RWPE2 (cell line): ENCODE measurements around the gene BRIP1.
"Not testable (repeated sequence)": the region's sequence is repeated elsewhere in the genome, so short reads cannot be mapped to it uniquely, and the experiment has no call there.

Source experiments
- ATAC-seq: fragments of 200-7000 bp; cut with Tn5 transposase; 3 replicates; pipeline ENCODE4 v1.9.1; 2021; ENCODE audit warnings: low read depth
- DNase-seq: peaks from one replicate; pipeline ENCODE4 v3.0.0-alpha.2; 2020; ENCODE audit warnings: low spot score
- H3K27ac ChIP-seq: fragments of 450-650 bp; 2 replicates; pipeline ENCODE4 v1.5.1; 2017; ENCODE audit warnings: mild to moderate bottlenecking; ENCODE audit not compliant: poor library complexity, severe bottlenecking
- H3K27me3 ChIP-seq: fragments of 250-450 bp; sonication (Bioruptor Pico); 2 replicates; pipeline ENCODE4 v1.5.1; 2021; ENCODE audit warnings: mild to moderate bottlenecking, moderate library complexity; ENCODE audit not compliant: insufficient read depth, poor library complexity, severe bottlenecking
- H3K36me3 ChIP-seq: fragments of 250-450 bp; sonication (Bioruptor Pico); 2 replicates; pipeline ENCODE4 v1.5.1; 2020; ENCODE audit warnings: low read depth, mild to moderate bottlenecking, moderate library complexity
- H3K4me1 ChIP-seq: fragments of 250-450 bp; sonication (Bioruptor Pico); 2 replicates; pipeline ENCODE4 v1.5.1; 2021; ENCODE audit warnings: mild to moderate bottlenecking, moderate library complexity; ENCODE audit not compliant: insufficient read depth, poor library complexity, severe bottlenecking
- H3K4me3 ChIP-seq: fragments of 250-450 bp; sonication (Bioruptor Pico); 2 replicates; pipeline ENCODE4 v1.5.1; 2021; ENCODE audit warnings: mild to moderate bottlenecking, moderate library complexity; ENCODE audit not compliant: severe bottlenecking
- H3K9me3 ChIP-seq: fragments of 250-450 bp; sonication (Bioruptor Pico); 2 replicates; pipeline ENCODE4 v1.5.1; 2021; ENCODE audit warnings: mild to moderate bottlenecking, moderate library complexity; ENCODE audit not compliant: severe bottlenecking
- CTCF ChIP-seq: fragments of 450-650 bp; IDR thresholded peaks from one replicate; pipeline ENCODE4 v1.5.1; 2017; ENCODE audit warnings: mild to moderate bottlenecking, moderate library complexity; ENCODE audit not compliant: poor library complexity, severe bottlenecking

BRIP1 gene

GRCh38 chr17:61672140-61672539, 191.2 kb downstream of the BRIP1 start:
- Histone ChIP-seq H3K9me3 (no peaks in the 10 kb centered on the region), H3K4me3 (no peak overlapping the region), H3K27ac (no peak overlapping the region), H3K27me3 (no peaks in the 10 kb centered on the region), H3K36me3 (no peaks in the 10 kb centered on the region), H3K4me1 (no peaks in the 10 kb centered on the region)
- ATAC-seq = no peak
- no peak for DNase-seq
- no peak for TF ChIP-seq CTCF

GRCh38 chr17:61670691-61671090, 192.6 kb downstream of the BRIP1 start:
- no peaks in the 10 kb centered on the region for H3K4me1 ChIP-seq
- ATAC-seq = no peak
- H3K27me3 ChIP-seq = no peaks in the 10 kb centered on the region
- H3K36me3 ChIP-seq = no peaks in the 10 kb centered on the region
- DNase-seq = no peak
- H3K4me3 ChIP-seq = no peak overlapping the region
- H3K27ac ChIP-seq = no peak overlapping the region
- no peaks in the 10 kb centered on the region for H3K9me3 ChIP-seq
- no peak for TF ChIP-seq CTCF

GRCh38 chr17:61669522-61669921, 193.8 kb downstream of the BRIP1 start:
- Histone ChIP-seq H3K9me3 (no peaks in the 10 kb centered on the region), H3K27me3 (no peaks in the 10 kb centered on the region), H3K4me3 (no peak overlapping the region), H3K27ac (no peak overlapping the region), H3K4me1 (no peaks in the 10 kb centered on the region), H3K36me3 (no peaks in the 10 kb centered on the region)
- no peak for TF ChIP-seq CTCF
- DNase-seq = no peak
- ATAC-seq = no peak

GRCh38 chr17:61668486-61668885, 194.8 kb downstream of the BRIP1 start:
- H3K4me1 ChIP-seq = no peaks in the 10 kb centered on the region
- no peak overlapping the region for H3K4me3 ChIP-seq
- H3K27ac ChIP-seq = no peak overlapping the region
- no peaks in the 10 kb centered on the region for H3K27me3 ChIP-seq
- no peaks in the 10 kb centered on the region for H3K9me3 ChIP-seq
- DNase-seq (no peak), ATAC-seq (no peak)
- H3K36me3 ChIP-seq = no peaks in the 10 kb centered on the region
- no peak for TF ChIP-seq CTCF

GRCh38 chr17:61666406-61667088, 196.8 kb downstream of the BRIP1 start:
- not testable (repeated sequence) for ATAC-seq, H3K27ac ChIP-seq, H3K9me3 ChIP-seq

More at GRCh38 chr17:61666406-61667088, 196.8 kb downstream of the BRIP1 start:
- not testable (repeated sequence) for H3K4me3 ChIP-seq, H3K4me1 ChIP-seq, H3K36me3 ChIP-seq, DNase-seq, H3K27me3 ChIP-seq
